K562 (cell line): ENCODE measurements around the gene POLR2L. TPM values are rescaled to one million over a fixed set of nuclear protein-coding genes. Genes with fewer than 3 reads are reported as not detected.

Experiments
- CBX8 ChIP-seq: fragments of 200-600 bp; sonication (generic); IDR thresholded peaks from 2 replicates; pipeline ENCODE4 v1.6.1; 2012; ENCODE audit warnings: borderline replicate concordance, mixed run types, low read depth, mild to moderate bottlenecking, moderate library complexity, mixed read lengths, low read length, control low read depth, inconsistent platforms; ENCODE audit not compliant: poor library complexity, severe bottlenecking; ENCODE audit errors: extremely low read depth
- ETV6 ChIP-seq, 3 experiments: fragments of 150-350 bp in 1 of 3; sonication (generic) in 1 of 3; formaldehyde crosslinking in 1 of 3; IDR thresholded peaks; 2 replicates each; pipeline versions ENCODE4 v1.6.1 to v1.8.0; 2014 to 2022; ENCODE audit warnings: borderline replicate concordance in 2 of 3, low read depth in 2 of 3, antibody characterized with exemption in 1 of 3, low read length in 1 of 3, mild to moderate bottlenecking in 1 of 3, missing genetic modification reagents in 1 of 3
- KDM5B ChIP-seq: fragments of 200-600 bp; sonication (generic); IDR thresholded peaks from 2 replicates; pipeline ENCODE4 v1.6.1; 2012; ENCODE audit warnings: low read depth, mild to moderate bottlenecking, moderate library complexity, low read length, control low read depth, inconsistent platforms; ENCODE audit not compliant: insufficient replicate concordance
- MAFF ChIP-seq: IDR thresholded peaks from 2 replicates; pipeline ENCODE4 v1.6.1; 2012; ENCODE audit warnings: low read length, improper control_type of control experiment
- NCOA6 ChIP-seq: fragments of 450-650 bp; IDR thresholded peaks from 2 replicates; pipeline ENCODE4 v1.6.1; 2017; ENCODE audit warnings: mild to moderate bottlenecking
- NR0B1 ChIP-seq: fragments of 450-650 bp; IDR thresholded peaks from one replicate; pipeline ENCODE4 v1.6.1; 2018; ENCODE audit warnings: mild to moderate bottlenecking, moderate library complexity; ENCODE audit not compliant: partially characterized antibody
- SMARCA5 ChIP-seq: fragments of 450-650 bp; IDR thresholded peaks from 2 replicates; pipeline ENCODE4 v1.6.1; 2016
- TAL1 ChIP-seq: fragments of 450-650 bp; IDR thresholded peaks from 2 replicates; pipeline ENCODE4 v1.6.1; 2016; ENCODE audit warnings: mild to moderate bottlenecking
- THRB ChIP-seq: fragments of 450-650 bp; formaldehyde crosslinking; conservative IDR thresholded peaks from 2 replicates; pipeline ENCODE4 v1.4.0; 2022; ENCODE audit warnings: mild to moderate bottlenecking, missing genetic modification characterization
- ZBTB11 ChIP-seq, 3 experiments: fragments of 200-800 bp in 1 of 3; fragments of 250-450 bp in 1 of 3; fragments of 450-650 bp in 1 of 3; sonication (Bioruptor Pico) in 1 of 3; sonication (Bioruptor generic) in 1 of 3; formaldehyde crosslinking in 1 of 3; IDR thresholded peaks; 2 replicates each; pipeline versions ENCODE4 v1.6.1 to v1.8.0; 2016 to 2022; ENCODE audit warnings: mild to moderate bottlenecking in 2 of 3, missing genetic modification characterization in 2 of 3, missing compliant biosample characterization in 1 of 3, moderate library complexity in 1 of 3
- ZFPM2 ChIP-seq: fragments of 250-450 bp; sonication (Bioruptor Pico); IDR thresholded peaks from 2 replicates; pipeline ENCODE4 v1.5.1; 2022; ENCODE audit warnings: mild to moderate bottlenecking
- ZMIZ1 ChIP-seq, 2 experiments: fragments of 150-350 bp in 1 of 2; IDR thresholded peaks; 2 replicates each; pipeline ENCODE4 v1.6.1; 2012 to 2016; ENCODE audit warnings: low read depth in 2 of 2, low read length in 2 of 2, mild to moderate bottlenecking in 1 of 2, moderate library complexity in 1 of 2
- ZNF175 ChIP-seq: fragments of 200-800 bp; sonication (Bioruptor generic); IDR thresholded peaks from 2 replicates; pipeline ENCODE4 v1.6.1; 2016; ENCODE audit warnings: low read depth, mild to moderate bottlenecking, missing genetic modification characterization, missing compliant biosample characterization
- ZNF354B ChIP-seq: fragments of 250-450 bp; sonication (Bioruptor Pico); IDR thresholded peaks from 2 replicates; pipeline ENCODE4 v1.4.0; 2020
- ZNF445 ChIP-seq: fragments of 250-450 bp; sonication (Bioruptor Pico); IDR thresholded peaks from 2 replicates; pipeline ENCODE4 v1.4.0; 2020; ENCODE audit warnings: low read depth, mild to moderate bottlenecking, moderate library complexity
- ZNF785 ChIP-seq: fragments of 250-450 bp; sonication (Bioruptor Pico); IDR thresholded peaks from 2 replicates; pipeline ENCODE4 v1.4.0; 2020; ENCODE audit warnings: mild to moderate bottlenecking
- polyA plus RNA-seq, 8 experiments: library from polyadenylated mRNA; depleted of rRNA in 4 of 8; stranded (reverse) in 5 of 8; unstranded in 3 of 8; fragments of >200 nt; fragmentation: Nextera tagmentation in 2 of 8; fragmentation: Illumina TruSeq in 1 of 8; extraction: Ambion mirVana in 2 of 8; extraction: Trizol in 1 of 8; gene quantifications; 2 replicates each; pipeline versions ENCODE4 v1.2.1 to v1.2.3, GENCODE V29; 2011 to 2014; ENCODE audit warnings: inconsistent platforms in 1 of 8, missing spikeins in 1 of 8
- total RNA-seq, 7 experiments: library from RNA; depleted of rRNA in 6 of 7; stranded (reverse); fragments of >200 nt in 6 of 7; fragmentation: Illumina TruSeq in 2 of 7; extraction: Trizol in 2 of 7; gene quantifications; 2 replicates each; pipeline versions ENCODE4 v1.2.1 to v1.2.3, GENCODE V29; 2011 to 2021; ENCODE audit warnings: low replicate concordance in 1 of 7

Gene POLR2L
- total and polyA plus RNA-seq, 9 of the 15 experiments (the other 6 are each of a cell fraction or from before 2014, with no cell fraction given): 38.3 to 688 (median 108) TPM

GRCh38 chr11:827146-827896, 15.0 kb downstream of the POLR2L start (continued):
- no peak for TF ChIP-seq THRB
- TF ChIP-seq ZNF445 (CRISPR knock-in tag): no peak
- no peak for TF ChIP-seq MAFF
- peak; percentile 66 for TF ChIP-seq KDM5B
- no peak for TF ChIP-seq ZNF354B (CRISPR knock-in tag)
- peak in 2 of 3 experiments; percentile 34 to 83; a peak in 2 of 6 replicates for TF ChIP-seq ZBTB11 (CRISPR knock-in tag; IDR thresholded peaks at IDR 0.05)
- 0 out of 2 replicates have a peak, but pooled peaks have one; percentile 62 for TF ChIP-seq SMARCA5
- TF ChIP-seq TAL1: no peak
- TF ChIP-seq ETV6 (IDR thresholded peaks at IDR 0.05; ENCODE audit: borderline replicate concordance in 1 of 2, low read depth in 2 of 2, low read length in 1 of 2): no peak
- no peak for TF ChIP-seq ETV6 (CRISPR knock-in tag; IDR thresholded peaks at IDR 0.05; ENCODE audit: borderline replicate concordance)
- TF ChIP-seq ZMIZ1 (IDR thresholded peaks at IDR 0.05; ENCODE audit: low read depth in 2 of 2, low read length in 2 of 2): no peak
- no peak for TF ChIP-seq ZFPM2
- TF ChIP-seq NCOA6: no peak
- TF ChIP-seq ZNF175 (CRISPR knock-in tag): no peak
- TF ChIP-seq ZNF785 (CRISPR knock-in tag): no peak
- TF ChIP-seq CBX8: no peak
- no peak for TF ChIP-seq NR0B1
